GM12874 (cell line): Measurements from ENCODE around the gene BSPRY.

ENCODE experiments used
- CTCF ChIP-seq: IDR thresholded peaks from 2 replicates; pipeline ENCODE4 v1.5.1; 2011; ENCODE audit warnings: low read depth, mild to moderate bottlenecking, control low read depth, low read length, moderate library complexity; ENCODE audit not compliant: insufficient read depth

BSPRY gene

GRCh38 chr9:113310538-113310937 lies 38.8 kb upstream of the BSPRY start:
- no peak for TF ChIP-seq CTCF

- no peak for TF ChIP-seq CTCF
These were observed 37.4 kb upstream of the BSPRY start for GRCh38 chr9:113311961-113312360.

GRCh38 chr9:113313261-113313660 lies 36.1 kb upstream of the BSPRY start:
- TF ChIP-seq CTCF, result no peak

DNA sequence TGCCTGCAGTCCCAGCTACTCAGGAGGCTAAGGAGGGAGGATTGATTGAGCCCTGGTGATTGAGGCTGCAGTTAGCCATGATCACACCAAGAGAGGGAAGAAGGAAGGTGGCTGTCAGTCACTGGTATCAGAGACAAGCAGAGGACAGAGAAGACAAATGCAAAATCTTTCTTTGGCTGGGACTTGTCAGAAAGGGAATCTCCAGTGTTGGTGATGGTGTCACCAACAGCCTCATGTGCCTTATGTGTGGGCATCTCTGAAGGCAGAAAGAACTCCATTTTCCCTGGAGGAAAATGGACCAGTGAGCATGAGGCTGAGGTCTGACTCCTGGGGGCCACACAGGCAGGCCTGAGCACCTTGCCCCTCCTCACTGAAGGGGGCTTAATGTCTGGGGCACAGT lies 34.1 kb upstream of the BSPRY start:
- TF ChIP-seq CTCF, result no peak

- TF ChIP-seq CTCF, result no peak
These were observed 33.3 kb upstream of the BSPRY start for GRCh38 chr9:113316030-113316429.

DNA sequence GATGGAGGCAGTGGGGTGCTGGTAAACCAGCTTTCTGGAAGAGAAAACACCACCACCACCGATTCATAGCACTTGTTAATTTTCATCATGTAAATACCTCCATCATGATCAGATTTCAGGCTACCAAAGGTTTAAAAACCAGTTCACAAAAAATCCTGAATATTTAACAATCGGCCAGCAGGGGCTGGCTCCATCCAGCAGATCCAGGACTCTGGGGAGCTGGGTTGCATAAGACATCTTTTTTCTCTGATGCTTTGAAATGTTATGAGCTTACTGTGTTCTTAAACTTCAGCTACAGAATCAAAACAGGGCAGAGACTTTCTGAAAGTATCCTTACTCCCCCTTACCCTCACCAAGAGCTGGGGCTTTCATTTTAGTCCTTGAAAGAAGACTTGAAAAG lies 31.6 kb upstream of the BSPRY start:
- no peak for TF ChIP-seq CTCF

GRCh38 chr9:113319054-113319453 lies 30.3 kb upstream of the BSPRY start:
- no peak for TF ChIP-seq CTCF

DNA sequence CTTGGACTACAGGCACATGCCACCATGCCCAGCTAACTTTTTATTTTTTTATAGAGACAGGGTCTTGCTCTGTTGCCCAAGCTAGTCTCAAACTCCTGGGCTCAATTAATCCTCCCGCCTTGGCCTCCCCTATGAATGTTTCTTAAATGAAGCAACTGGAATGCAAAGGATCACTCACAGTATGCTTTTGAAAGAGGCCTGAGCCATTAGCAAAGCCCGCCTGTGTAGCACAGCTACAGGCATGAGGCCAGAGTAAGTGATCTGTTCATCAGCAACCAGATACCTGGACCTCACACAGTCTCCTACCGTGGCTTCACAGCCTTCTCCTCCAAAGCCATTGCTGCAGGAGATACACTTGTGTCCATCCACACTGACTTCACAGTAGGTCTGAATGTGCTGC lies 29.3 kb upstream of the BSPRY start:
- no peak for TF ChIP-seq CTCF
